Embryonic facial prominence (tissue), 1 donor: ENCODE measurements around the gene ACOX3.

Source experiments
- DNase-seq: peaks from one replicate; pipeline ENCODE4 v3.0.0-alpha.2; 2016; ENCODE audit errors: extremely low spot score

Gene ACOX3

GRCh38 chr4:8322794-8323704 lies 117.5 kb downstream of the ACOX3 start:
- no peak for DNase-seq

DNA sequence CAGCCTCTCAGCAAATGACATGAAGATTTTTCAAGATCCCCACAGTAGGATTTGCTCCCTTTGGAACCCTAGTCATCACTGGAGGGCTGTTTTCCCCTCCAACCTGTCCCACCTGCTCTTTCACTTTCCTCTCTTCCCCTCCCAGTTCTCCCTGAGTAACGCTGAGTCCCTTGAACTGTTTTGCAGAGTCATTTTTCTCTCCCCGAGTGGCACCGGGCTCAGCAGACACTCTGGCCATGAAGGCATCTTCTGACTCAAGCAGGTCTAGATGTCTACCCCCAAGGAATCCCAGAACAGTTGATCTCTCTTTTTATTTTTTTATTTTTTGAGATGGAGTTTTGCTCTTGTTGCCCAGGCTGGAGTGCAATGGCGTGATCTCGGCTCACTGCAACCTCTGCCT lies 118.8 kb downstream of the ACOX3 start:
- DNase-seq: no peak

- no peak for DNase-seq
These were observed 119.3 kb downstream of the ACOX3 start for GRCh38 chr4:8321220-8321619.

- no peak for DNase-seq
These were observed 120.2 kb downstream of the ACOX3 start for GRCh38 chr4:8320386-8320750.

- no peak for DNase-seq
These were observed 120.7 kb downstream of the ACOX3 start for GRCh38 chr4:8319731-8320385.

DNA sequence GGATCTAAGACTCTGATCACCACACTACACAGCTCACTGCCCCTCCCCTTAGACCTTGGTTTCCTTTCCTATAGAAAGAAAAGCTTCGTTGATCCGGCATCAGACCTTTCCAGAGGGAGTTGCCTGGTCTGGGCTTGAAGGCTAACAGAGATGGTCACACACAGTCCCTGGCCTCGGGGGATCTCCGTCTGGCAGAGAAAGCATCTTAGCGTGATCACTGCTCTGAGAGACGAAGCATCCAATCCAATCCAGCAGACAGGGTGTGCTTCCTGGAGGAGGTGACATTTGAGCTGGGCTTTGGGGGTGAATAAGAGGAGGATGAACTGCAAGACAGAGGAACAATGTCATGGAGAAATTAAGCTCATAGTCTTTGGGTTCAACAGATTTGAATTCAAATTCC lies 121.5 kb downstream of the ACOX3 start:
- DNase-seq: no peak

GRCh38 chr4:8318509-8318908 lies 122.0 kb downstream of the ACOX3 start:
- no peak for DNase-seq

- no peak for DNase-seq
These were observed 123.0 kb downstream of the ACOX3 start for GRCh38 chr4:8317474-8317873.

DNA sequence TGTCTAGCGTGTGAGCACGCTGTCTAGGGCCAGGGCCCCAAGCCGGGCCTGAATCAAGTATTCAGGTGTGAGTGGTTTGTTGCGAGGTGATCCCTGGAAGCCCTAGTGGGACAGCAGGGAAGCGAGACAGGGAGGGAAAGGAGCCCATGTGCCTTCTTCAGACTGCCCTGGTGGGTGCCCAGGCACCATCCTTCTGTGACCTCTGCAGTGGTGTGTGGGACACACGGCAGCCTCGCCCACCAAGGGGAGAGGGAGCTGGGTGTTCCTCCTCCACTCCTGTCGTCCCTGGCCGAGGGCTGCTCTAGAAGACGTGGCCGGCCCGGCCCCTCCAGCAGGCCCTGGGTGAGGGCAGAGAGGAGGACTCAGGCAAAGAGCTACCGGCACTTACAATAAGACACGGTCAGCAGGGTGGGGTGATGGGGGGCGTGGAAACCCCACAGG lies 123.6 kb downstream of the ACOX3 start:
- DNase-seq: no peak
